K562 (cell line): ENCODE data around the gene TMPRSS9. TPM values are rescaled to one million over a fixed set of nuclear protein-coding genes. Genes with fewer than 3 reads are reported as not detected.
A peak's percentile ranks its signal among the peaks of the same experiment; 100 is the strongest.

Experiments
- ATAC-seq: fragments of 200-7000 bp; cut with Tn5 transposase; 3 replicates; pipeline ENCODE4 v1.9.1; 2020; ENCODE audit warnings: moderate library complexity
- BruUV-seq: library from RNA; stranded (reverse); fragments of 400-500 nt; replicated peaks from 2 replicates; lab custom pipeline; 2021; lab: Mats Ljungman, UMichigan
- CTCF ChIA-PET: fragments of 300-600 bp; formaldehyde crosslinking; extraction: SDS; loops from one replicate; lab custom pipeline; 2021; ENCODE audit warnings: low intra/inter-chr PET ratio; lab: Yijun Ruan, JAX
- POLR2A ChIA-PET: fragments of 300-600, 350-650 bp; sonication (Branson Sonifier 250); formaldehyde crosslinking; extraction: SDS; loops from one replicate; lab custom pipeline; 2021; ENCODE audit warnings: antibody characterized with exemption, inconsistent platforms; lab: Yijun Ruan, JAX
- DNase-seq, 4 experiments: peaks; one replicate each; pipeline versions ENCODE4 v3.0.0 to v3.0.0-alpha.2; 2011 to 2018; ENCODE audit warnings: low spot score in 3 of 4, mixed read lengths in 3 of 4; ENCODE audit errors: extremely low read depth in 1 of 4
- FAIRE-seq: peaks from 2 replicates; lab custom pipeline; 2011; peaks lifted over from hg19 to GRCh38; lab: Jason Lieb, UNC
- H2AFZ ChIP-seq: 2 replicates; pipeline ENCODE4 v1.6.0; 2011; ENCODE audit warnings: low read depth, low read length, control low read depth, inconsistent platforms
- H3K27ac ChIP-seq: fragments of 200-600 bp; 3 replicates; pipeline ENCODE4 v1.8.0; 2011; ENCODE audit warnings: low read depth, mild to moderate bottlenecking, control low read depth, inconsistent platforms, low read length, moderate library complexity, mixed read lengths; ENCODE audit errors: extremely low read depth
- H3K27me3 ChIP-seq, 2 experiments: fragments of 300-600 bp in 1 of 2; 2 replicates in 1 of 2; 3 replicates in 1 of 2; pipeline versions ENCODE4 v1.6.0 to v1.8.0; 2011; ENCODE audit warnings: inconsistent platforms in 2 of 2, low read length in 2 of 2, mild to moderate bottlenecking in 1 of 2, mixed read lengths in 1 of 2, moderate library complexity in 1 of 2; ENCODE audit not compliant: control insufficient read depth in 2 of 2, insufficient read depth in 2 of 2
- H3K36me3 ChIP-seq: fragments of 300-600 bp; 3 replicates; pipeline ENCODE4 v1.8.0; 2011; ENCODE audit warnings: mild to moderate bottlenecking, low read length, inconsistent platforms; ENCODE audit not compliant: control insufficient read depth, insufficient read depth
- H3K4me1 ChIP-seq, 2 experiments: fragments of 200-600 bp in 1 of 2; replicated peaks in 1 of 2; 2 replicates in 1 of 2; 3 replicates in 1 of 2; pipeline versions ENCODE4 v1.5.1 to v1.8.0; 2011; ENCODE audit warnings: inconsistent platforms in 2 of 2, low read length in 2 of 2, mild to moderate bottlenecking in 1 of 2, mixed read lengths in 1 of 2, moderate library complexity in 1 of 2; ENCODE audit not compliant: control insufficient read depth in 2 of 2, insufficient read depth in 2 of 2
- H3K4me2 ChIP-seq: 2 replicates; pipeline ENCODE4 v1.6.1; 2011; ENCODE audit warnings: low read length, control low read depth, inconsistent platforms, mixed read lengths; ENCODE audit not compliant: insufficient read depth
- H3K4me3 ChIP-seq: fragments of 200-600 bp; sonication (generic), shearing (Covaris generic); 2 replicates; pipeline ENCODE4 v1.5.1; 2016; ENCODE audit warnings: control low read depth, inconsistent platforms
- H3K79me2 ChIP-seq: fragments of 200-600 bp; 3 replicates; pipeline ENCODE4 v1.8.0; 2011; ENCODE audit warnings: low read length, inconsistent platforms; ENCODE audit not compliant: control insufficient read depth, insufficient read depth
- H3K9ac ChIP-seq, 2 experiments: 2 replicates each; pipeline versions ENCODE4 v1.6.0 to v1.6.1; 2011; ENCODE audit warnings: low read depth in 2 of 2, low read length in 2 of 2, control low read depth in 1 of 2, inconsistent platforms in 1 of 2, mild to moderate bottlenecking in 1 of 2, mixed read lengths in 1 of 2; ENCODE audit not compliant: insufficient read depth in 1 of 2
- H3K9me1 ChIP-seq: one replicate; pipeline ENCODE4 v1.6.0; 2011; ENCODE audit warnings: inconsistent platforms, mild to moderate bottlenecking, low read length, moderate library complexity; ENCODE audit not compliant: control insufficient read depth, insufficient read depth
- H3K9me3 ChIP-seq: replicated peaks from 2 replicates; pipeline ENCODE4 v1.5.1; 2011; ENCODE audit warnings: low read depth, low read length, inconsistent platforms; ENCODE audit not compliant: control insufficient read depth, insufficient read depth
- H4K20me1 ChIP-seq: replicated peaks from 2 replicates; pipeline ENCODE4 v1.6.1; 2011; ENCODE audit warnings: low read length, inconsistent platforms, mixed read lengths; ENCODE audit not compliant: control insufficient read depth, insufficient read depth
- ARNT ChIP-seq, 2 experiments: fragments of 450-650 bp; IDR thresholded peaks; 2 replicates each; pipeline ENCODE4 v1.6.1; 2016; ENCODE audit warnings: mild to moderate bottlenecking in 1 of 2
- ATF4 ChIP-seq: fragments of 450-650 bp; formaldehyde crosslinking; IDR thresholded peaks from 2 replicates; pipeline ENCODE4 v1.4.0; 2022; ENCODE audit warnings: mild to moderate bottlenecking, moderate library complexity
- CTBP1 ChIP-seq: fragments of 450-650 bp; IDR thresholded peaks from 2 replicates; pipeline ENCODE4 v1.6.1; 2016; ENCODE audit warnings: borderline replicate concordance
- FOXA1 ChIP-seq: fragments of 450-650 bp; IDR thresholded peaks from 2 replicates; pipeline ENCODE4 v1.6.1; 2016; ENCODE audit warnings: mild to moderate bottlenecking, borderline replicate concordance
- MYBL2 ChIP-seq, 2 experiments: fragments of 450-650 bp in 1 of 2; sonication (generic) in 1 of 2; formaldehyde crosslinking in 1 of 2; IDR thresholded peaks; 2 replicates each; pipeline versions ENCODE4 v1.6.1 to v1.8.1; 2017 to 2022; ENCODE audit warnings: borderline replicate concordance in 1 of 2, inconsistent platforms in 1 of 2, low read depth in 1 of 2, mild to moderate bottlenecking in 1 of 2, missing genetic modification reagents in 1 of 2, moderate library complexity in 1 of 2
- MYC ChIP-seq, 2 experiments: fragments of 250-450 bp in 1 of 2; sonication (Bioruptor Pico) in 1 of 2; IDR thresholded peaks; 2 replicates each; pipeline versions ENCODE4 v1.5.1 to v1.6.1; 2012 to 2021; ENCODE audit warnings: low read depth in 2 of 2, borderline replicate concordance in 1 of 2, improper control_type of control experiment in 1 of 2, low read length in 1 of 2, mild to moderate bottlenecking in 1 of 2, moderate library complexity in 1 of 2
- NKRF ChIP-seq: fragments of 450-650 bp; IDR thresholded peaks from 2 replicates; pipeline ENCODE4 v1.6.1; 2016; ENCODE audit warnings: borderline replicate concordance
- PKNOX1 ChIP-seq: fragments of 450-650 bp; IDR thresholded peaks from 2 replicates; pipeline ENCODE4 v1.6.1; 2016
- POLR2G ChIP-seq: fragments of 200-400 bp; formaldehyde crosslinking; IDR thresholded peaks from 2 replicates; pipeline ENCODE4 v1.6.1; 2017; ENCODE audit warnings: low read depth, mild to moderate bottlenecking, antibody characterized with exemption, low read length, moderate library complexity
- ZNF436 ChIP-seq: fragments of 250-450, 450-650 bp; sonication (Bioruptor Pico); formaldehyde crosslinking; IDR thresholded peaks from 2 replicates; pipeline ENCODE4 v1.7.0; 2020; ENCODE audit warnings: mild to moderate bottlenecking
- WGBS: fragments of 100-300 bp; shearing (Covaris generic); methylation state at CpG from one replicate; pipeline ENCODE4 v1.1.6; 2016; ENCODE audit warnings: low coverage, mixed read lengths; ENCODE audit not compliant: insufficient coverage; ENCODE audit errors: missing lambda C conversion rate; 5-methylcytosine and 5-hydroxymethylcytosine counted together
- in situ Hi-C: fragments of 300-500 bp; cut with MboI; formaldehyde crosslinking; loops from 4 replicates; pipeline ENCODE4 v1.15.0; 2018; ENCODE audit warnings: inconsistent platforms, mixed read lengths
- intact Hi-C: fragments of 100-400 bp; cut with micrococcal nuclease; formaldehyde crosslinking; loops from 2 replicates; pipeline ENCODE4 v1.14.2; 2022
- polyA plus RNA-seq, 8 experiments: library from polyadenylated mRNA; depleted of rRNA in 4 of 8; stranded (reverse) in 5 of 8; unstranded in 3 of 8; fragments of >200 nt; fragmentation: Nextera tagmentation in 2 of 8; fragmentation: Illumina TruSeq in 1 of 8; extraction: Ambion mirVana in 2 of 8; extraction: Trizol in 1 of 8; gene quantifications; 2 replicates each; pipeline versions ENCODE4 v1.2.1 to v1.2.3, GENCODE V29; 2011 to 2014; ENCODE audit warnings: inconsistent platforms in 1 of 8, missing spikeins in 1 of 8
- total RNA-seq, 7 experiments: library from RNA; depleted of rRNA in 6 of 7; stranded (reverse); fragments of >200 nt in 6 of 7; fragmentation: Illumina TruSeq in 2 of 7; extraction: Trizol in 2 of 7; gene quantifications; 2 replicates each; pipeline versions ENCODE4 v1.2.1 to v1.2.3, GENCODE V29; 2011 to 2021; ENCODE audit warnings: low replicate concordance in 1 of 7
- TF ChIP-seq, protein P1 (sequence below), 2 experiments: fragments of 450-650 bp in 1 of 2; sonication (generic) in 1 of 2; formaldehyde crosslinking in 1 of 2; IDR thresholded peaks in 1 of 2; conservative IDR thresholded peaks in 1 of 2; 2 replicates each; pipeline versions ENCODE4 v1.6.1 to v1.8.1; 2016 to 2023; ENCODE audit warnings: mild to moderate bottlenecking in 2 of 2, moderate library complexity in 2 of 2, inconsistent platforms in 1 of 2, missing genetic modification reagents in 1 of 2

TMPRSS9 gene
- total and polyA plus RNA-seq, 9 of the 15 experiments (the other 6 are each of a cell fraction or from before 2014, with no cell fraction given) = 0.01 to 0.03 TPM; not detected in 7

DNA sequence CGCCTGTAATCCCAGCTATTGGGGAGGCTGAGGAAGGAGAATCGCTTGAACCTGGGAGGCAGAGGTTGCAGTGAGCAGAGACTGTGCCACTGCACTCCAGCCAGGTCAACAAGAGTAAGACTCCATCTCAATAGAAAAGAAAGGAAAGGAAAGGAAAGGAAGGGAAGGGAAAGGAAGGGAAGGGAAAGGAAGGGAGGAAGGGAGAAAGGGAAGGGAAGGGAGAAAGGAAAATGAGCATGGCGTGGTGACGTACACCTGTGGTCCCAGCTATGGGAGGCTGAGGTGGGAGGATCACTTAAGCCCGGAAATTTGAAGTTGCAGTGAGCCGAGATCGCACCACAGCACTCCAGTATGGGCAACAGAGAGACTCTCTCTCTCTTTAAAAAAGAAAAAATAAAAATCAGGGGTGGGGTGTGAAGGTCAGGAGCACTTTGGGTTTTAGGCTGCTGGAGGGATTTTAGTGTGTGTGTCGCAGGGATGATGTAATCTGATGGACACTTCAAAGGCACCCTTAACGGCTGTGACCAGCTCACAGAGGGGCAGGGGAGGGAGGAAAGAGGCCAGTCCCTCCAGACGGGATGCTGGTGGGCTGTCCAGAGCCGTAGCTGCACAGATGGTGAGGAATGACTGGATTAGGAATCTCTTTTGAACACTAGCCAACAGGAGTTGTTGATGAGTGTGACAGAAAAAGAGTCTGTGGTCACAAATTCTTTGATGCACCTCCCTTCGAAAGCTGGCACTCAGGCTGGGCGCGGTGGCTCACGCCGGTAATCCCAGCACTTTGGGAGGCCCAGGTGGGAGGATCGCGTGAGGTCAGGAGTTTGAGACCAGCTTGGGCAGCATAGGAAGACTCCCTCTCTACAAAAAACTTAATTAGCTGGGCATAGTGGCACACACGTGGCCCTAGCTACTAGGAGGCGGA lies 27.6 kb downstream of the TMPRSS9 start:
- BruUV-seq = no TSS peak
- ATAC-seq (peak; percentile 80), FAIRE-seq (peak; percentile 26), DNase-seq (no peak)
- H3K79me2 ChIP-seq = no peaks in the 10 kb centered on the region
- H3K9me1 ChIP-seq = no peaks in the 10 kb centered on the region
- H3K4me1 ChIP-seq = peaks cover 6 to 23% of the 10 kb centered on the region in 2 experiments; a peak in 4 of 5 replicates
- in situ Hi-C loops = loop anchor here (5.0 to 10.0 kb wide), 2 partner anchors 105 to 233 kb away; partner anchors contain the start of genes AP3D1 and PEAK3
- CTCF ChIA-PET = interaction anchor here (0.6 kb wide), 1 partner anchor 144 kb away, joined by 3 read pairs; no protein-coding TSS in a partner anchor
- no peak overlapping the region for H3K4me3 ChIP-seq
- no peak overlapping the region for H3K27ac ChIP-seq
- intact Hi-C loops = loop anchor here (10.0 kb wide), 1 partner anchor 63 kb away; the partner anchor contains the start of genes LSM7 and SPPL2B
- WGBS = 64% methylated on average over 19 of the region's 20 CpGs
- H4K20me1 ChIP-seq = no peaks in the 10 kb centered on the region
- peak overlapping the region; percentile 49; the same call in 1 of the 2 replicates for H2AFZ ChIP-seq
- peak overlapping the region in 1 of 2 experiments; percentile 74; a peak in 1 of 4 replicates for H3K9ac ChIP-seq
- no peaks in the 10 kb centered on the region for H3K27me3 ChIP-seq
- POLR2A ChIA-PET = interaction anchor here (0.6 to 0.8 kb wide), 3 partner anchors 10 to 842 kb away, joined by 3 read pairs; no protein-coding TSS in a partner anchor
- peak overlapping the region; percentile 11; the same call in 1 of the 2 replicates for H3K4me2 ChIP-seq
- no peaks in the 10 kb centered on the region for H3K36me3 ChIP-seq
- no peaks in the 10 kb centered on the region; the same call in 1 of the 2 replicates for H3K9me3 ChIP-seq
- TF ChIP-seq NKRF (0 out of 2 replicates have a peak, but pooled peaks have one; percentile 39), MYC (IDR thresholded peaks at IDR 0.05; ENCODE audit: low read depth, low read length) (0 out of 2 replicates have a peak, but pooled peaks have one; percentile 52), MYC (CRISPR knock-in tag; IDR thresholded peaks at IDR 0.05; ENCODE audit: borderline replicate concordance, low read depth) (no peak), ATF4 (CRISPR knock-in tag) (peak; percentile 79), PKNOX1 (peak; percentile 89), ZNF436 (CRISPR knock-in tag) (no peak), FOXA1 (no peak), POLR2G (peak; percentile 41; the same call in 1 of the 2 replicates), CTBP1 (peak; percentile 41; the same call in 1 of the 2 replicates), MYBL2 (IDR thresholded peaks at IDR 0.05; ENCODE audit: low read depth) (0 out of 2 replicates have a peak, but pooled peaks have one; percentile 53), MYBL2 (CRISPR knock-in tag; IDR thresholded peaks at IDR 0.05; ENCODE audit: borderline replicate concordance) (no peak), ARNT (IDR thresholded peaks at IDR 0.05) (peak in 1 of 2 experiments; percentile 21; a peak in 1 of 4 replicates)
- TF ChIP-seq, protein P1, sequence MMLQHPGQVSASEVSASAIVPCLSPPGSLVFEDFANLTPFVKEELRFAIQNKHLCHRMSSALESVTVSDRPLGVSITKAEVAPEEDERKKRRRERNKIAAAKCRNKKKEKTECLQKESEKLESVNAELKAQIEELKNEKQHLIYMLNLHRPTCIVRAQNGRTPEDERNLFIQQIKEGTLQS (IDR thresholded peaks at IDR 0.05) = peak; percentile 91
- TF ChIP-seq, protein P1 (CRISPR knock-in tag; conservative IDR thresholded peaks at IDR 0.05) = no peak
